Activated T-cell treated with anti-CD3 and anti-CD28 coated beads, Interleukin-2, amount 50 U/mL, for 72 hours (primary cell): ENCODE results near the gene ZG16. TPM values are rescaled to one million over a fixed set of nuclear protein-coding genes. Genes with fewer than 3 reads are reported as not detected.
A peak's percentile ranks its signal among the peaks of the same experiment; 100 is the strongest.
"Not testable (repeated sequence)": the region's sequence is repeated elsewhere in the genome, so short reads cannot be mapped to it uniquely, and the experiment has no call there.

Experiments used
- ATAC-seq, 2 donors: fragments of 150-1000 bp; cut with Tn5 transposase; replicated peaks in 1 of 2; 2 replicates each; pipeline ENCODE4 v1.10.0; 2021; ENCODE audit warnings: moderate library complexity in 2 of 2, mild to moderate bottlenecking in 1 of 2
- DNase-seq, 2 donors: peaks; one replicate each; pipeline ENCODE4 v3.0.0; 2021 to 2022; ENCODE audit warnings: mixed read lengths in 1 of 2
- H3K27ac Mint-ChIP-seq: one replicate; pipeline ENCODE4 v1.8.0; 2022; ENCODE audit warnings: mild to moderate bottlenecking, moderate library complexity, mixed read lengths
- H3K27me3 Mint-ChIP-seq: one replicate; pipeline ENCODE4 v1.8.0; 2022; ENCODE audit warnings: low read depth, mixed read lengths
- H3K36me3 Mint-ChIP-seq, 2 donors: one replicate each; pipeline ENCODE4 v1.8.0; 2022; ENCODE audit warnings: mixed read lengths in 2 of 2, mild to moderate bottlenecking in 1 of 2; ENCODE audit not compliant: insufficient read depth in 2 of 2
- H3K4me1 Mint-ChIP-seq: one replicate; pipeline ENCODE4 v1.8.0; 2022; ENCODE audit warnings: low read depth, mixed read lengths
- H3K4me3 Mint-ChIP-seq, 2 donors: one replicate each; pipeline ENCODE4 v1.8.0; 2022; ENCODE audit warnings: mild to moderate bottlenecking in 2 of 2, mixed read lengths in 2 of 2, moderate library complexity in 2 of 2
- H3K9me3 Mint-ChIP-seq, 2 donors: one replicate each; pipeline ENCODE4 v1.8.0; 2022; ENCODE audit warnings: mixed read lengths in 2 of 2
- total RNA-seq, 2 donors: library from RNA; stranded (reverse); gene quantifications; one replicate each; pipeline ENCODE4 v1.2.3, GENCODE V29; 2022

The ZG16 gene
- total RNA-seq, 2 donors from 2014 or later = not detected

- H3K27ac Mint-ChIP-seq = peak overlapping the region; percentile 8
- ATAC-seq (no peak), DNase-seq (no peak)
- no peaks in the 10 kb centered on the region for H3K27me3 Mint-ChIP-seq
- no peaks in the 10 kb centered on the region for H3K9me3 Mint-ChIP-seq
- H3K4me1 Mint-ChIP-seq = peaks cover 79% of the 10 kb centered on the region
- peak overlapping the region; percentile 94 to 95 for H3K4me3 Mint-ChIP-seq
- H3K36me3 Mint-ChIP-seq = peaks cover 9 to 12% of the 10 kb centered on the region in 2 donors
These were observed 34.6 kb upstream of the ZG16 start for GRCh38 chr16:29743475-29743826.

DNA sequence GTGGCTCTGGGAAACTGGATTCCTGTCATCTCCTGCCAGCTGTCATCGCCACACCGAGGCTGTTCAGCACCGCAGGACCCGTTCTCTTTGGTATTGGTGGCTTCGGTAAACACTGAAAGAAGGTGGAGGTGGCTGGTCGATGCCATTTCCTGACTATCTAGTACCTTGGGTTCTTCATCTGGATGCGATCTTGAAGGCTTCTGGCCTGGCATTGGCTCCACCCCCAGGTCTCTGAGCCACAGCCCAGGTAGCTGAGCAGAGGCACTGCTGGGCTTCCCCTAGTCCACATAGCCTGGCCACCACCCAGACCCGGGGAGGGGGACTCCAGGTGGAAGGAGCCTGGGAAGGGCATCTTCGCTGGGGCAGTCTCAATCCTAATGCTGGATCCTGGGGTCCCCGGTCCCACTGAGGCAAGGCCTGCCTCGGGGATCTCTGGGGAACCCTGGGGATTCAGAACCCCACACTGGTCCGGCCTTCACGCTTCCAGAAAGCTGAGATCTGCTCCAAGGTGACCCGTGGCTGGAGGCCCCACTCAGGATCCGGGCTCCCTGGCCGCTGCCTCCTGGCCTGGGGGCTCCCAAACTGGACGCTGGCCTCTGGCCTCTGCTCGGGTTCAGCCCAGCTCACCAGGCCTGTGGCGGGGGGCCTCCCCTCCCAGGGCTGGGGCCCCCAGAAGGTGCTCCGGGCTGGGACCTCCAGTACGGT lies 34.1 kb upstream of the ZG16 start:
- H3K36me3 Mint-ChIP-seq = peaks cover 9 to 12% of the 10 kb centered on the region in 2 donors
- peak; percentile 30 to 52 for DNase-seq
- H3K27ac Mint-ChIP-seq = peak overlapping the region; percentile 63
- peak overlapping the region; percentile 94 to 95 for H3K4me3 Mint-ChIP-seq
- no peaks in the 10 kb centered on the region for H3K9me3 Mint-ChIP-seq
- peak in 1 of 2 donors; percentile 10 for ATAC-seq
- peaks cover 74% of the 10 kb centered on the region for H3K4me1 Mint-ChIP-seq
- no peaks in the 10 kb centered on the region for H3K27me3 Mint-ChIP-seq

DNA sequence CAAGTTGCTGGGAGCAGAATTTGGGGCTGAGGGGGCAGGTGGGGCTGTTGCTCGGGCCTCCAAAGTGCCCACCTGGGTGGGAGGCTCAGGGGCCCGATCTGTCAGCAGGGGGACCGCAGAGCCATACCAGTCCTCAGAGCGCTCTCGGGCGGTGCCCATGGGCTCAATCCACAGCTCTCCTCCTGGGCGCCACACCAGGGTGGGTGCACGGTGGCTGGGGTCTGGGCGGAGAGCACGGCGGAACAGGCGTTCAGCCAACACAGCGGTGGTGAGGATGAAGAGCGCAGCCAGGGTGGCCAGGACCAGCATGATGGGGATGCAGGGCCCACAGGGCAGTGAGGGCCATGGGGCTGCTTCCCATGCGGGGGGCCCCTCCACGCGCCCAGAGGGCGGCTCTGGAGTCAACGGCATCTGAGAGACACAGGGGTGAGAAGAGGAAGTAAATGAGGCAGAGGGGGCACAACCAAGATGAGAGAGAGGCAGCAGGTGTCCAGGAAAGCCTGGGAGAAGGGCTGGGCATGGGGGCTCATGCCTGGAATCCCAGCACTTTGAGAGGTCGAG lies 33.4 kb upstream of the ZG16 start:
- ATAC-seq (no peak), DNase-seq (peak; percentile 4 to 25)
- Mint-ChIP-seq H3K27ac (peak overlapping the region; percentile 71), H3K27me3 (no peaks in the 10 kb centered on the region), H3K36me3 (peaks cover 9 to 12% of the 10 kb centered on the region in 2 donors), H3K4me3 (peak overlapping the region; percentile 94 to 95), H3K4me1 (peaks cover 69% of the 10 kb centered on the region), H3K9me3 (no peaks in the 10 kb centered on the region)

DNA sequence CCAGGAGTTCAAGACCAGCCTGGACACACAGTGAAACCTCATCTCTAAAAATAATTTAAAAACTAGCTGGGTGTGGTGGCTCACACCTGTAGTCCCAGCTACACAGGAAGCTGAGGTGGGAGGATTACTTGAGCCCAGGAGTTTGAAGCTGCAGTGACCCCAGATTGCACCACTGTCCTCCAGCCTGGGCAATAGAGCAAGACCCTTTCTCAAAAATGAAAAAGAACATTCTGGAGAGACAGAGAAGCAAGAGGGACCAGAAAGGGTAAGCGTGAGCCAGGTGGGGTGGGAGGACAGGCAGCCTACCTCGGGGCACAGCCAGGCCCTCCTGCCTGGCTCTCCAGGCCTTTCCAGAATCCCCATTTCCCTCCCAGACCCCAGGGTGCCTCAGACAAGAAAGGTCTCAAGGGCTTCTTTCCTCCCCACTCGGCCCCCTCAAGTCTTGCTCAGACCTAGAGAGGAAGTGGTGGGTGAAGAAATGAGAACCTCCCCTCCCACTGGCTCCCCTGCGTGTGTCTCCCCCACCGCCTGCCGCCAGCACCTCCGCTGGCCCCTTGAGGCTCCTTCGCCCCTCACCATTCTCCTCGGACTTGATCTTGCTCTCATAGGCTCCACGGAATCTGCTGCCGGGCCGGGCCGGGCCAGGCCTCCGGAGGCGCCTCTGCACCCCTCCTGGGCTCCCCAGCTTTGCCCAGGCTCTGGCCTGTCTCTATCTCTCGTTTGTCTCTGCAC lies 32.8 kb upstream of the ZG16 start:
- H3K27ac Mint-ChIP-seq = peak overlapping the region; percentile 98
- peaks cover 6 to 12% of the 10 kb centered on the region in 2 donors for H3K36me3 Mint-ChIP-seq
- peak; percentile 77 to 79 for DNase-seq
- H3K4me1 Mint-ChIP-seq = peaks cover 63% of the 10 kb centered on the region
- no peaks in the 10 kb centered on the region for H3K9me3 Mint-ChIP-seq
- no peaks in the 10 kb centered on the region for H3K27me3 Mint-ChIP-seq
- H3K4me3 Mint-ChIP-seq = peak overlapping the region; percentile 94 to 95
- ATAC-seq = peak; percentile 74 to 79

- Mint-ChIP-seq H3K27ac (peak within 1 kb of the TSS; percentile 98), H3K36me3 (peaks cover 6 to 12% of the 10 kb centered on the region in 2 donors), H3K4me3 (peak within 1 kb of the TSS; percentile 94 to 95), H3K27me3 (no peaks in the 10 kb centered on the region), H3K9me3 (no peaks in the 10 kb centered on the region), H3K4me1 (peaks cover 56% of the 10 kb centered on the region)
- DNase-seq = peak; percentile 91 to 92
- peak; percentile 90 for ATAC-seq
These were observed 32.2 kb upstream of the ZG16 start, which contains the start of gene C16orf54 for GRCh38 chr16:29745853-29746345. TSS of gene C16orf54 (minus strand) at chr16:29745990. CDS start at chr16:29744951, 1,039 bp downstream.

GRCh38 chr16:29746518-29746917 lies 31.5 kb upstream of the ZG16 start:
- peaks cover 50% of the 10 kb centered on the region for H3K4me1 Mint-ChIP-seq
- not testable (repeated sequence) for ATAC-seq, H3K27me3 Mint-ChIP-seq, H3K9me3 Mint-ChIP-seq
- peak overlapping the region; percentile 98 for H3K27ac Mint-ChIP-seq
- DNase-seq = peak in 1 of 2 donors; percentile 14
- H3K36me3 Mint-ChIP-seq = peaks cover 5 to 12% of the 10 kb centered on the region in 2 donors
- H3K4me3 Mint-ChIP-seq = peak overlapping the region; percentile 94 to 95

DNA sequence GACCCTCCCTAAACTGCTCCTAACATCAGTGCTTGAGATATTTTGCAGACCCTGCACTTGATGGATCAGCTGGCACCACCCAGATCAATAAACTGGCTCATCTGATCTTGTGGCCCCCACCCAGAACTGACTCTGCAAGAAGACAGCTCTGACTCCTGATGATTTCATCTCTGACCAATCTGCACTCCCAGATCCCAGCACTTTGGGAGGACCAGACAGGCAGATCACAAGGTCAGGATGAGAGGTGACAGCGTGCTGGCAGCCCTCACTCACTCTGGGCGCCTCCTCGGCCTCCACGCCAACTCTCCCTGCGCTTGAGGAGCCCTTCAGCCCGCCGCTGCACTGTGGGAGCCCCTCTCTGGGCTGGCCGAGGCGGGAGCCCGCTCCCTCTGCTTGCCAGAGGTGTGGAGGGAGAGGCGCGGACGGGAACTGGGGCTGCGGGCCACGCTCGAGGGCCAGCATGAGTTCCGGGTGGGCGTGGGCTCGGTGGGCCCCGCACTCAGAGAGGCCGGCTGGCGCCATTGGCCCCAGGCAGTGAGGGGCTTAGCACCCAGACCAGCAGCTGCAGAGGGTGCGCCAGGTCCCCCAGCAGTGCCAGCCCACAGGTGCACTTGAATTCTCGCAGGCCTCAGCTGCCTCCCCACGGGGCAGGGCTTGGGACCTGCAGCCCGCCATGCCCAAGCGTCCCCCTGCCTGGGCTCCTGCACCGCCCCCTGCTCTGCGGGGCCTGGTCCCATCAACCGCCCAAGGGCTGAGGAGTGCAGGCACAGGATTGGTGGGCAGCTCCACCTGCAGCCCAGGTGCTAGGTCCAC lies 29.9 kb upstream of the ZG16 start:
- H3K27me3 Mint-ChIP-seq = no peaks in the 10 kb centered on the region
- H3K27ac Mint-ChIP-seq = no peak overlapping the region
- H3K4me1 Mint-ChIP-seq = peaks cover 39% of the 10 kb centered on the region

GRCh38 chr16:29748760-29749149 lies 29.3 kb upstream of the ZG16 start:
- not testable (repeated sequence) for H3K9me3 Mint-ChIP-seq, DNase-seq, ATAC-seq, H3K4me3 Mint-ChIP-seq, H3K27ac Mint-ChIP-seq, H3K36me3 Mint-ChIP-seq, H3K27me3 Mint-ChIP-seq
- peaks cover 33% of the 10 kb centered on the region for H3K4me1 Mint-ChIP-seq

More for the DNA sequence above, 29.9 kb upstream of the ZG16 start:
- H3K4me3 Mint-ChIP-seq = no peak overlapping the region
- no peaks in the 10 kb centered on the region for H3K9me3 Mint-ChIP-seq
- H3K36me3 Mint-ChIP-seq = peaks cover 4 to 7% of the 10 kb centered on the region in 2 donors
- ATAC-seq (no peak), DNase-seq (no peak)

GRCh38 chr16:29753516-29753915 lies 24.5 kb upstream of the ZG16 start:
- DNase-seq (no peak), ATAC-seq (no peak)
- Mint-ChIP-seq H3K36me3 (no peaks in the 10 kb centered on the region), H3K27ac (no peak overlapping the region), H3K4me1 (peaks cover 29% of the 10 kb centered on the region), H3K4me3 (no peak overlapping the region), H3K9me3 (no peaks in the 10 kb centered on the region), H3K27me3 (no peaks in the 10 kb centered on the region)

GRCh38 chr16:29756654-29757053 lies 21.4 kb upstream of the ZG16 start:
- DNase-seq = no peak
- Mint-ChIP-seq H3K9me3 (no peaks in the 10 kb centered on the region), H3K4me3 (no peak overlapping the region), H3K36me3 (no peaks in the 10 kb centered on the region), H3K4me1 (peaks cover 29% of the 10 kb centered on the region), H3K27ac (no peak overlapping the region), H3K27me3 (no peaks in the 10 kb centered on the region)
- no peak for ATAC-seq

- H3K9me3 Mint-ChIP-seq, H3K4me3 Mint-ChIP-seq, H3K36me3 Mint-ChIP-seq, ATAC-seq, H3K27ac Mint-ChIP-seq, H3K27me3 Mint-ChIP-seq, DNase-seq: not testable (repeated sequence)
- peaks cover 29% of the 10 kb centered on the region for H3K4me1 Mint-ChIP-seq
These were observed 21.0 kb upstream of the ZG16 start for GRCh38 chr16:29757086-29757485.

- peak overlapping the region; percentile 54 for H3K27ac Mint-ChIP-seq
- H3K36me3 Mint-ChIP-seq = no peaks in the 10 kb centered on the region
- ATAC-seq (no peak), DNase-seq (no peak)
- H3K4me1 Mint-ChIP-seq = peaks cover 30% of the 10 kb centered on the region
- H3K27me3 Mint-ChIP-seq = no peaks in the 10 kb centered on the region
- H3K9me3 Mint-ChIP-seq = no peaks in the 10 kb centered on the region
- no peak overlapping the region for H3K4me3 Mint-ChIP-seq
These were observed 20.0 kb upstream of the ZG16 start for GRCh38 chr16:29757950-29758466.
